HepG2 (cell line): ENCODE results near the gene CLDN7. TPM values are rescaled to one million over a fixed set of nuclear protein-coding genes. Genes with fewer than 3 reads are reported as not detected.

Source experiments
- ETV6 ChIP-seq: sonication (generic); formaldehyde crosslinking; conservative IDR thresholded peaks from 2 replicates; pipeline ENCODE4 v1.4.0; 2020; ENCODE audit warnings: missing genetic modification reagents
- GATA4 ChIP-seq: sonication (generic); IDR thresholded peaks from 2 replicates; pipeline ENCODE4 v1.6.1; 2016; ENCODE audit warnings: antibody characterized with exemption, low read depth, borderline replicate concordance
- HNRNPL ChIP-seq: fragments of 200-400 bp; formaldehyde crosslinking; IDR thresholded peaks from 2 replicates; pipeline ENCODE4 v1.6.1; 2017; ENCODE audit warnings: mild to moderate bottlenecking, low read depth, low read length
- KDM5B ChIP-seq: sonication (generic); formaldehyde crosslinking; IDR thresholded peaks from 2 replicates; pipeline ENCODE4 v1.4.0; 2020; ENCODE audit warnings: missing genetic modification reagents, mild to moderate bottlenecking, borderline replicate concordance
- MBNL3 ChIP-seq: fragments of 250-450 bp; sonication (Bioruptor Pico); conservative IDR thresholded peaks from 2 replicates; pipeline ENCODE4 v1.8.0; 2022; ENCODE audit warnings: mild to moderate bottlenecking, inconsistent platforms
- MLLT10 ChIP-seq: sonication (generic); formaldehyde crosslinking; IDR thresholded peaks from 2 replicates; pipeline ENCODE4 v1.4.0; 2020; ENCODE audit warnings: missing genetic modification reagents
- RNF2 ChIP-seq: fragments of 450-650 bp; conservative IDR thresholded peaks from 2 replicates; pipeline ENCODE4 v1.6.1; 2016; ENCODE audit warnings: low read depth
- SRF ChIP-seq: IDR thresholded peaks from 2 replicates; pipeline ENCODE4 v1.6.1; 2011; ENCODE audit warnings: mild to moderate bottlenecking, low read depth, low read length, moderate library complexity
- SRSF1 ChIP-seq: fragments of 200-400 bp; formaldehyde crosslinking; optimal IDR thresholded peaks from 2 replicates; pipeline ENCODE3; 2017; ENCODE audit warnings: mild to moderate bottlenecking, low read depth, low read length, moderate library complexity
- TAF1 ChIP-seq: sonication (generic); formaldehyde crosslinking; IDR thresholded peaks from 2 replicates; pipeline ENCODE4 v1.4.0; 2020; ENCODE audit warnings: missing genetic modification reagents
- THYN1 ChIP-seq: sonication (generic); formaldehyde crosslinking; IDR thresholded peaks from 2 replicates; pipeline ENCODE4 v1.8.1; 2023; ENCODE audit warnings: low read depth, mild to moderate bottlenecking, moderate library complexity, missing genetic modification reagents, borderline replicate concordance
- ZNF136 ChIP-seq: sonication (generic); formaldehyde crosslinking; IDR thresholded peaks from 2 replicates; pipeline ENCODE4 v1.8.1; 2022; ENCODE audit warnings: low read depth, mild to moderate bottlenecking, moderate library complexity, missing genetic modification reagents
- ZNF230 ChIP-seq: sonication (generic); formaldehyde crosslinking; IDR thresholded peaks from 2 replicates; pipeline ENCODE4 v1.4.0; 2020; ENCODE audit warnings: mild to moderate bottlenecking, missing genetic modification reagents
- ZNF75D ChIP-seq: sonication (generic); formaldehyde crosslinking; IDR thresholded peaks from 2 replicates; pipeline ENCODE4 v1.8.1; 2023; ENCODE audit warnings: missing genetic modification reagents, mild to moderate bottlenecking, borderline replicate concordance
- ZNF773 ChIP-seq: sonication (generic); formaldehyde crosslinking; IDR thresholded peaks from 2 replicates; pipeline ENCODE4 v1.4.0; 2020; ENCODE audit warnings: missing genetic modification reagents, borderline replicate concordance
- ZNF792 ChIP-seq: IDR thresholded peaks from 2 replicates; pipeline ENCODE4 v1.6.1; 2016
- ZSCAN20 ChIP-seq: sonication (generic); formaldehyde crosslinking; IDR thresholded peaks from 2 replicates; pipeline ENCODE4 v1.4.0; 2020; ENCODE audit warnings: missing genetic modification reagents, mild to moderate bottlenecking, borderline replicate concordance
- polyA plus RNA-seq, 8 experiments: library from polyadenylated mRNA; depleted of rRNA in 3 of 8; stranded (reverse) in 7 of 8; unstranded in 1 of 8; fragments of >200 nt; fragmentation: Illumina TruSeq in 4 of 8; extraction: Trizol in 4 of 8; gene quantifications; 2 replicates each; pipeline versions ENCODE4 v1.2.1 to v1.2.3, GENCODE V29; 2011 to 2016; ENCODE audit warnings: low read depth in 4 of 8, missing spikeins in 1 of 8, mixed read lengths in 1 of 8; ENCODE audit not compliant: insufficient read depth in 1 of 8
- total RNA-seq, 5 experiments: library from RNA; depleted of rRNA; stranded (reverse); fragments of >200 nt; fragmentation: Illumina TruSeq; extraction: Trizol; gene quantifications; 2 replicates each; pipeline ENCODE4 v1.2.3, GENCODE V29; 2016; ENCODE audit warnings: low read depth in 1 of 5
- TF ChIP-seq, protein P1 (sequence below): sonication (generic); formaldehyde crosslinking; IDR thresholded peaks from 2 replicates; pipeline ENCODE4 v1.4.0; 2020; ENCODE audit warnings: missing genetic modification reagents
- TF ChIP-seq, protein P2 (sequence below): sonication (generic); formaldehyde crosslinking; IDR thresholded peaks from 2 replicates; pipeline ENCODE4 v1.5.0; 2020; ENCODE audit warnings: mild to moderate bottlenecking, missing genetic modification reagents
- TF ChIP-seq, protein P3 (sequence below): sonication (generic); formaldehyde crosslinking; IDR thresholded peaks from 2 replicates; pipeline ENCODE4 v1.5.1; 2020; ENCODE audit warnings: missing genetic modification reagents, mild to moderate bottlenecking, borderline replicate concordance
- TF ChIP-seq, protein P4 (sequence below): sonication (generic); formaldehyde crosslinking; conservative IDR thresholded peaks from 2 replicates; pipeline ENCODE4 v1.4.0; 2020; ENCODE audit warnings: missing genetic modification reagents

The CLDN7 gene
- total and polyA plus RNA-seq, 2 of the 13 experiments (the other 11 are each of a cell fraction or from before 2014, with no cell fraction given), result not detected

DNA sequence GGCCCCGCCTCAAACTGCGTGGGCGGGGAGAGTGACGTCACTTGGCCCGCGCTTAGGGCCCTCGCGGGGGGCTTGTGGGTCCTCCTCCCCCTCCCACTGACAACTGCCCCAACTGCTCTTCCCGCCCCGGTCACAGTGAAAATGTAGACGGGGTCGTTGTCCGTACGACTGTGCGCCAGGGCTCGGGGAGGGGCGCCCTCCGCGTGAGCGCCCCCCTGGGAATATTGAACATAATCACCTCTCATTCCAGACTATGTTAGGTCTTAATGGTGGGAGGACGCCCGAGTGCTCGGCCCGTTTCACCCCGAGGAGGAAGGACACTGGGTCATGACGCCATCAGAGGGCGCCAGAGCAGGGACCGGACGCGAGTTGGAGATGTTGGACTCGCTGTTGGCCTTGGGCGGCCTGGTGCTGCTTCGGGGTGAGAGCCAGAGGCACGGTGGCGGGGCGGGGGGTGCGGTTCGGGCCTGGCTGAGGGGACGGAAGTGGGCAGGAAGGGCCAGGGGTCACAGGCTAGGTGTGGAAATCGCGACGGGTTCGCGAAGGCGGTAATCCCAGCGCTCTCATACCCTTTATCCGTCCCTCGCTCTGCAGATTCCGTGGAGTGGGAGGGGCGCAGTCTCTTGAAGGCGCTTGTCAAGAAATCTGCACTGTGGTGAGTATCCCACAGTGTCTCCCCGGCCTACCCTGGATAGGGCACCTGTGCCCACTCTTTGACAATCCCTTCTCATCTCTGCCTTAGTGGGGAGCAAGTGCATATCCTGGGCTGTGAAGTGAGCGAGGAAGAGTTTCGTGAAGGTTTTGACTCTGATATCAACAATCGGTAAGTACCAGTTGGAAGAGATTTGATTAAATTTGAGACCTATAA, 9.9 kb downstream of the CLDN7 start, which contains the start of gene ELP5 (continued):
- TF ChIP-seq, protein P1, sequence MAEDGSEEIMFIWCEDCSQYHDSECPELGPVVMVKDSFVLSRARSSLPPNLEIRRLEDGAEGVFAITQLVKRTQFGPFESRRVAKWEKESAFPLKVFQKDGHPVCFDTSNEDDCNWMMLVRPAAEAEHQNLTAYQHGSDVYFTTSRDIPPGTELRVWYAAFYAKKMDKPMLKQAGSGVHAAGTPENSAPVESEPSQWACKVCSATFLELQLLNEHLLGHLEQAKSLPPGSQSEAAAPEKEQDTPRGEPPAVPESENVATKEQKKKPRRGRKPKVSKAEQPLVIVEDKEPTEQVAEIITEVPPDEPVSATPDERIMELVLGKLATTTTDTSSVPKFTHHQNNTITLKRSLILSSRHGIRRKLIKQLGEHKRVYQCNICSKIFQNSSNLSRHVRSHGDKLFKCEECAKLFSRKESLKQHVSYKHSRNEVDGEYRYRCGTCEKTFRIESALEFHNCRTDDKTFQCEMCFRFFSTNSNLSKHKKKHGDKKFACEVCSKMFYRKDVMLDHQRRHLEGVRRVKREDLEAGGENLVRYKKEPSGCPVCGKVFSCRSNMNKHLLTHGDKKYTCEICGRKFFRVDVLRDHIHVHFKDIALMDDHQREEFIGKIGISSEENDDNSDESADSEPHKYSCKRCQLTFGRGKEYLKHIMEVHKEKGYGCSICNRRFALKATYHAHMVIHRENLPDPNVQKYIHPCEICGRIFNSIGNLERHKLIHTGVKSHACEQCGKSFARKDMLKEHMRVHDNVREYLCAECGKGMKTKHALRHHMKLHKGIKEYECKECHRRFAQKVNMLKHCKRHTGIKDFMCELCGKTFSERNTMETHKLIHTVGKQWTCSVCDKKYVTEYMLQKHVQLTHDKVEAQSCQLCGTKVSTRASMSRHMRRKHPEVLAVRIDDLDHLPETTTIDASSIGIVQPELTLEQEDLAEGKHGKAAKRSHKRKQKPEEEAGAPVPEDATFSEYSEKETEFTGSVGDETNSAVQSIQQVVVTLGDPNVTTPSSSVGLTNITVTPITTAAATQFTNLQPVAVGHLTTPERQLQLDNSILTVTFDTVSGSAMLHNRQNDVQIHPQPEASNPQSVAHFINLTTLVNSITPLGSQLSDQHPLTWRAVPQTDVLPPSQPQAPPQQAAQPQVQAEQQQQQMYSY (CRISPR knock-in tag), result 0 out of 2 replicates have a peak, but pooled peaks have one; percentile 5
- TF ChIP-seq ETV6 (peak; percentile 16; the same call in 1 of the 2 replicates), ZNF230 (CRISPR knock-in tag) (peak; percentile 92), ZNF773 (CRISPR knock-in tag) (no peak), KDM5B (peak; percentile 73), ZSCAN20 (CRISPR knock-in tag) (no peak), HNRNPL (no peak), SRF (no peak), GATA4 (no peak), ZNF136 (CRISPR knock-in tag) (0 out of 2 replicates have a peak, but pooled peaks have one; percentile 17), SRSF1 (peak; percentile 60), ZNF75D (CRISPR knock-in tag) (no peak), THYN1 (CRISPR knock-in tag) (no peak), MBNL3 (CRISPR knock-in tag) (no peak), TAF1 (CRISPR knock-in tag) (peak; percentile 55), RNF2 (no peak), ZNF792 (CRISPR knock-in tag) (peak; percentile 85; the same call in 1 of the 2 replicates), MLLT10 (no peak)
- TF ChIP-seq, protein P2, sequence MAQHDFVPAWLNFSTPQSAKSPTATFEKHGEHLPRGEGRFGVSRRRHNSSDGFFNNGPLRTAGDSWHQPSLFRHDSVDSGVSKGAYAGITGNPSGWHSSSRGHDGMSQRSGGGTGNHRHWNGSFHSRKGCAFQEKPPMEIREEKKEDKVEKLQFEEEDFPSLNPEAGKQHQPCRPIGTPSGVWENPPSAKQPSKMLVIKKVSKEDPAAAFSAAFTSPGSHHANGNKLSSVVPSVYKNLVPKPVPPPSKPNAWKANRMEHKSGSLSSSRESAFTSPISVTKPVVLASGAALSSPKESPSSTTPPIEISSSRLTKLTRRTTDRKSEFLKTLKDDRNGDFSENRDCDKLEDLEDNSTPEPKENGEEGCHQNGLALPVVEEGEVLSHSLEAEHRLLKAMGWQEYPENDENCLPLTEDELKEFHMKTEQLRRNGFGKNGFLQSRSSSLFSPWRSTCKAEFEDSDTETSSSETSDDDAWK (CRISPR knock-in tag), result no peak
- TF ChIP-seq, protein P3, sequence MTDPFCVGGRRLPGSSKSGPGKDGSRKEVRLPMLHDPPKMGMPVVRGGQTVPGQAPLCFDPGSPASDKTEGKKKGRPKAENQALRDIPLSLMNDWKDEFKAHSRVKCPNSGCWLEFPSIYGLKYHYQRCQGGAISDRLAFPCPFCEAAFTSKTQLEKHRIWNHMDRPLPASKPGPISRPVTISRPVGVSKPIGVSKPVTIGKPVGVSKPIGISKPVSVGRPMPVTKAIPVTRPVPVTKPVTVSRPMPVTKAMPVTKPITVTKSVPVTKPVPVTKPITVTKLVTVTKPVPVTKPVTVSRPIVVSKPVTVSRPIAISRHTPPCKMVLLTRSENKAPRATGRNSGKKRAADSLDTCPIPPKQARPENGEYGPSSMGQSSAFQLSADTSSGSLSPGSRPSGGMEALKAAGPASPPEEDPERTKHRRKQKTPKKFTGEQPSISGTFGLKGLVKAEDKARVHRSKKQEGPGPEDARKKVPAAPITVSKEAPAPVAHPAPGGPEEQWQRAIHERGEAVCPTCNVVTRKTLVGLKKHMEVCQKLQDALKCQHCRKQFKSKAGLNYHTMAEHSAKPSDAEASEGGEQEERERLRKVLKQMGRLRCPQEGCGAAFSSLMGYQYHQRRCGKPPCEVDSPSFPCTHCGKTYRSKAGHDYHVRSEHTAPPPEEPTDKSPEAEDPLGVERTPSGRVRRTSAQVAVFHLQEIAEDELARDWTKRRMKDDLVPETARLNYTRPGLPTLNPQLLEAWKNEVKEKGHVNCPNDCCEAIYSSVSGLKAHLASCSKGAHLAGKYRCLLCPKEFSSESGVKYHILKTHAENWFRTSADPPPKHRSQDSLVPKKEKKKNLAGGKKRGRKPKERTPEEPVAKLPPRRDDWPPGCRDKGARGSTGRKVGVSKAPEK (CRISPR knock-in tag), result no peak
- TF ChIP-seq, protein P4, sequence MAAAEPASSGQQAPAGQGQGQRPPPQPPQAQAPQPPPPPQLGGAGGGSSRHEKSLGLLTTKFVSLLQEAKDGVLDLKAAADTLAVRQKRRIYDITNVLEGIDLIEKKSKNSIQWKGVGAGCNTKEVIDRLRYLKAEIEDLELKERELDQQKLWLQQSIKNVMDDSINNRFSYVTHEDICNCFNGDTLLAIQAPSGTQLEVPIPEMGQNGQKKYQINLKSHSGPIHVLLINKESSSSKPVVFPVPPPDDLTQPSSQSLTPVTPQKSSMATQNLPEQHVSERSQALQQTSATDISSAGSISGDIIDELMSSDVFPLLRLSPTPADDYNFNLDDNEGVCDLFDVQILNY, result no peak; the same call in 1 of the 2 replicates
